Prostate gland (tissue), 2 donors: ENCODE data around the gene SPDYE18.
"Not testable (repeated sequence)": the region's sequence is repeated elsewhere in the genome, so short reads cannot be mapped to it uniquely, and the experiment has no call there.

Experiments
- POLR2A ChIP-seq: fragments of 450-650 bp; IDR thresholded peaks from one replicate; pipeline ENCODE4 v1.6.1; 2016; ENCODE audit warnings: antibody characterized with exemption, mild to moderate bottlenecking
- TF ChIP-seq, protein P1 (sequence below), 4 experiments: fragments of 200-600 bp in 2 of 4; fragments of 450-650 bp in 2 of 4; sonication (generic) in 2 of 4; IDR thresholded peaks; 1 replicate in 3 of 4; 2 replicates in 1 of 4; pipeline ENCODE4 v1.5.1; 2016 to 2019; ENCODE audit warnings: antibody characterized with exemption in 4 of 4, mild to moderate bottlenecking in 2 of 4, moderate library complexity in 2 of 4

DNA sequence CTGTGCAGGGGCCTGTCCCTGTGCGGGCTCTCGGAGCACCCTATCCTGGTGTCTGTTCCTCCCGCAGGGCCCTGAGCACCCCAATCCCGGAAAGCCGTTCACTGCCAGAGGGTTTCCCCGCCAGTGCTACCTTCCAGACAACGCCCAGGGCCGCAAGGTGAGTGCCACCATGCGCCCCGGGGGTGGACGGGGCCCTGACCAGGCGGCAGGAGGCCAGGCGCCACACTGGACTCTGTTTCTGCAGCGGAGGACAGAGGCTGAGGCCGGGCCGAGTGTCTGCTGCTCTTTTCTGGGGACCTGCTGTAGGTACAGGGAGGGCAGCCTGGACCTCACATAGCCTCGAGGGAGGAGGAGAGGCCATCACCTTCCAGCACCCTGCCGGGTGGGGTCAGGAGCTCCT, 58.2 kb downstream of the SPDYE18 start:
- TF ChIP-seq, protein P1, sequence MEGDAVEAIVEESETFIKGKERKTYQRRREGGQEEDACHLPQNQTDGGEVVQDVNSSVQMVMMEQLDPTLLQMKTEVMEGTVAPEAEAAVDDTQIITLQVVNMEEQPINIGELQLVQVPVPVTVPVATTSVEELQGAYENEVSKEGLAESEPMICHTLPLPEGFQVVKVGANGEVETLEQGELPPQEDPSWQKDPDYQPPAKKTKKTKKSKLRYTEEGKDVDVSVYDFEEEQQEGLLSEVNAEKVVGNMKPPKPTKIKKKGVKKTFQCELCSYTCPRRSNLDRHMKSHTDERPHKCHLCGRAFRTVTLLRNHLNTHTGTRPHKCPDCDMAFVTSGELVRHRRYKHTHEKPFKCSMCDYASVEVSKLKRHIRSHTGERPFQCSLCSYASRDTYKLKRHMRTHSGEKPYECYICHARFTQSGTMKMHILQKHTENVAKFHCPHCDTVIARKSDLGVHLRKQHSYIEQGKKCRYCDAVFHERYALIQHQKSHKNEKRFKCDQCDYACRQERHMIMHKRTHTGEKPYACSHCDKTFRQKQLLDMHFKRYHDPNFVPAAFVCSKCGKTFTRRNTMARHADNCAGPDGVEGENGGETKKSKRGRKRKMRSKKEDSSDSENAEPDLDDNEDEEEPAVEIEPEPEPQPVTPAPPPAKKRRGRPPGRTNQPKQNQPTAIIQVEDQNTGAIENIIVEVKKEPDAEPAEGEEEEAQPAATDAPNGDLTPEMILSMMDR (IDR thresholded peaks at IDR 0.05) = not testable (repeated sequence)
- not testable (repeated sequence) for TF ChIP-seq POLR2A
